Hepatocyte (in vitro differentiated cells): Measurements from ENCODE around the gene METTL25.

Experiments
- EZH2 ChIP-seq: fragments of 200-600 bp; sonication (generic); IDR thresholded peaks from 2 replicates; pipeline ENCODE4 v1.6.1; 2016; ENCODE audit warnings: antibody characterized with exemption, mild to moderate bottlenecking, borderline replicate concordance
- TF ChIP-seq, protein P1 (sequence below): fragments of 200-600 bp; sonication (generic); IDR thresholded peaks from 2 replicates; pipeline ENCODE4 v1.5.1; 2016; ENCODE audit warnings: antibody characterized with exemption, mild to moderate bottlenecking; ENCODE audit not compliant: poor library complexity

GRCh38 chr12:82325540-82326336 lies 32.6 kb upstream of the METTL25 start:
- TF ChIP-seq, protein P1, sequence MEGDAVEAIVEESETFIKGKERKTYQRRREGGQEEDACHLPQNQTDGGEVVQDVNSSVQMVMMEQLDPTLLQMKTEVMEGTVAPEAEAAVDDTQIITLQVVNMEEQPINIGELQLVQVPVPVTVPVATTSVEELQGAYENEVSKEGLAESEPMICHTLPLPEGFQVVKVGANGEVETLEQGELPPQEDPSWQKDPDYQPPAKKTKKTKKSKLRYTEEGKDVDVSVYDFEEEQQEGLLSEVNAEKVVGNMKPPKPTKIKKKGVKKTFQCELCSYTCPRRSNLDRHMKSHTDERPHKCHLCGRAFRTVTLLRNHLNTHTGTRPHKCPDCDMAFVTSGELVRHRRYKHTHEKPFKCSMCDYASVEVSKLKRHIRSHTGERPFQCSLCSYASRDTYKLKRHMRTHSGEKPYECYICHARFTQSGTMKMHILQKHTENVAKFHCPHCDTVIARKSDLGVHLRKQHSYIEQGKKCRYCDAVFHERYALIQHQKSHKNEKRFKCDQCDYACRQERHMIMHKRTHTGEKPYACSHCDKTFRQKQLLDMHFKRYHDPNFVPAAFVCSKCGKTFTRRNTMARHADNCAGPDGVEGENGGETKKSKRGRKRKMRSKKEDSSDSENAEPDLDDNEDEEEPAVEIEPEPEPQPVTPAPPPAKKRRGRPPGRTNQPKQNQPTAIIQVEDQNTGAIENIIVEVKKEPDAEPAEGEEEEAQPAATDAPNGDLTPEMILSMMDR = no peak
- TF ChIP-seq EZH2 = no peak
